ENCODE results near the gene CLIC3.

Gene CLIC3

DNA sequence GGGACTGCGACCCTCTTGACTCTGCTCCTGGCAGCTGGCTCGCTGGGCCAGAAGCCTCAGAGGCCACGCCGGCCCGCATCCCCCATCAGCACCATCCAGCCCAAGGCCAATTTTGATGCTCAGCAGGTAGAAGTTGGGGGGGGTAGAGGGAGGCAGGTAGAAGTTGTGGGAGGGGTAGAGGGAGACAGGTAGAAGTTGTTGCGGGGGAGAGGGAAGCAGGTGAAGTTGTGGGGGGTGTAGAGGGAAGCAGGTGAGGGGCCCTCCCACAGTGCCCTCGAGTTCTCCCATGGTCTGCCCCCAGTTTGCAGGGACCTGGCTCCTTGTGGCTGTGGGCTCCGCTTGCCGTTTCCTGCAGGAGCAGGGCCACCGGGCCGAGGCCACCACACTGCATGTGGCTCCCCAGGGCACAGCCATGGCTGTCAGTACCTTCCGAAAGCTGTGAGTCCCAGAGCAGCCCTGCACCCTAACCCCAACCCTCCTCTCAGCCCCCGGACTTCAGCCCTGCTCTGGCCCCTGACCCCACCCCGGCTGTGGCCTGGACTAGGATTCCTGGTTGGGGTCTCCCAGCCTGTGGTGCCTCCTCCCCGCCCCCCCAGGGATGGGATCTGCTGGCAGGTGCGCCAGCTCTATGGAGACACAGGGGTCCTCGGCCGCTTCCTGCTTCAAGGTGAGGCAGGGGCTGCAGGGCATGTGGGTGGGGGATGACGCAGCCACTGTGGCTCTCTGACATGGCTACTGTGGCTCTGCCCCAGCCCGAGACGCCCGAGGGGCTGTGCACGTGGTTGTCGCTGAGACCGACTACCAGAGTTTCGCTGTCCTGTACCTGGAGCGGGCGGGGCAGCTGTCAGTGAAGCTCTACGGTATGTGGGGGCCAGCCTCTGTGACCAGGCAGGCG lies 50.8 kb downstream of the CLIC3 start:
- intact Hi-C loops (cut with DNase I), result loop anchor here (10.0 kb wide), 2 partner anchors 101 to 151 kb away; partner anchors contain the start of genes AJM1, CCDC183, PHPT1 and TMEM141
- no peak for DNase-seq
